WTC11 (cell line): ENCODE results near the gene PARP3. TPM values are rescaled to one million over a fixed set of nuclear protein-coding genes. Genes with fewer than 3 reads are reported as not detected.

Experiments
- ATAC-seq: fragments of 200-7000 bp; cut with Tn5 transposase; 2 replicates; pipeline ENCODE4 v1.10.0; 2021; ENCODE audit warnings: mild to moderate bottlenecking, moderate library complexity
- CTCF ChIA-PET: fragments of 300-600 bp; sonication (Branson Sonifier 250); formaldehyde crosslinking; loops from one replicate; lab custom pipeline; 2021; ENCODE audit warnings: antibody characterized with exemption; lab: Charles Lee
- POLR2A ChIA-PET: fragments of 350-600 bp; sonication (Branson Sonifier 250); formaldehyde crosslinking; loops from one replicate; lab custom pipeline; 2021; ENCODE audit warnings: antibody characterized with exemption; lab: Charles Lee
- DNase-seq: peaks from one replicate; pipeline ENCODE4 v3.0.0; 2021; ENCODE audit warnings: low spot score
- H3K27ac Mint-ChIP-seq: 2 replicates; pipeline ENCODE4 v1.8.0; 2021; ENCODE audit warnings: mixed read lengths
- H3K27me3 Mint-ChIP-seq: 2 replicates; pipeline ENCODE4 v1.8.0; 2021; ENCODE audit warnings: low read depth, mild to moderate bottlenecking, moderate library complexity, mixed read lengths
- H3K36me3 Mint-ChIP-seq: 2 replicates; pipeline ENCODE4 v1.8.0; 2021; ENCODE audit warnings: mixed read lengths
- H3K4me1 Mint-ChIP-seq: 2 replicates; pipeline ENCODE4 v1.8.0; 2022; ENCODE audit warnings: mixed read lengths
- H3K4me3 Mint-ChIP-seq: 2 replicates; pipeline ENCODE4 v1.8.0; 2021; ENCODE audit warnings: mild to moderate bottlenecking, moderate library complexity, mixed read lengths
- H3K9me3 Mint-ChIP-seq: 2 replicates; pipeline ENCODE4 v1.8.0; 2021; ENCODE audit warnings: mixed read lengths
- AR ChIP-seq: fragments of 250-450 bp; sonication (Bioruptor Pico); IDR thresholded peaks from 2 replicates; pipeline ENCODE4 v1.9.0; 2021; ENCODE audit warnings: mild to moderate bottlenecking
- ATF1 ChIP-seq: sonication (generic); formaldehyde crosslinking; IDR thresholded peaks from 2 replicates; pipeline ENCODE4 v1.8.1; 2023; ENCODE audit warnings: mild to moderate bottlenecking, moderate library complexity, missing genetic modification reagents
- ESRRA ChIP-seq: sonication (generic); formaldehyde crosslinking; IDR thresholded peaks from 2 replicates; pipeline ENCODE4 v1.8.1; 2022; ENCODE audit warnings: mild to moderate bottlenecking, missing genetic modification reagents, borderline replicate concordance
- GABPB1 ChIP-seq: sonication (generic); formaldehyde crosslinking; IDR thresholded peaks from 2 replicates; pipeline ENCODE4 v1.8.1; 2023; ENCODE audit warnings: mild to moderate bottlenecking, missing genetic modification reagents
- MXD4 ChIP-seq: fragments of 250-450 bp; sonication (Bioruptor Pico); IDR thresholded peaks from 2 replicates; pipeline ENCODE4 v1.8.0; 2021; ENCODE audit warnings: mild to moderate bottlenecking, moderate library complexity, borderline replicate concordance
- NR1H2 ChIP-seq: sonication (generic); formaldehyde crosslinking; IDR thresholded peaks from 2 replicates; pipeline ENCODE4 v1.9.0; 2021; ENCODE audit warnings: mild to moderate bottlenecking, moderate library complexity, missing genetic modification reagents
- SMAD4 ChIP-seq: sonication (generic); formaldehyde crosslinking; IDR thresholded peaks from 2 replicates; pipeline ENCODE4 v1.8.0; 2022; ENCODE audit warnings: mild to moderate bottlenecking, missing genetic modification reagents
- ZBTB21 ChIP-seq: sonication (generic); formaldehyde crosslinking; IDR thresholded peaks from 2 replicates; pipeline ENCODE4 v1.8.1; 2023; ENCODE audit warnings: mild to moderate bottlenecking, missing genetic modification reagents, borderline replicate concordance
- ZNF121 ChIP-seq: sonication (generic); formaldehyde crosslinking; IDR thresholded peaks from 2 replicates; pipeline ENCODE4 v1.8.0; 2023; ENCODE audit warnings: missing genetic modification reagents
- ZNF138 ChIP-seq: sonication (generic); formaldehyde crosslinking; conservative IDR thresholded peaks from 2 replicates; pipeline ENCODE4 v1.8.1; 2022; ENCODE audit warnings: mild to moderate bottlenecking, moderate library complexity, missing genetic modification reagents
- ZNF219 ChIP-seq: sonication (generic); formaldehyde crosslinking; IDR thresholded peaks from 2 replicates; pipeline ENCODE4 v1.8.0; 2023; ENCODE audit warnings: missing genetic modification reagents, mild to moderate bottlenecking, borderline replicate concordance
- ZNF425 ChIP-seq: fragments of 250-450 bp; sonication (Bioruptor Pico); conservative IDR thresholded peaks from 2 replicates; pipeline ENCODE4 v1.9.0; 2021; ENCODE audit warnings: mild to moderate bottlenecking
- total RNA-seq: library from RNA; stranded (reverse); gene quantifications from 3 replicates; pipeline ENCODE4 v1.2.3, GENCODE V29; 2021
- TF ChIP-seq, protein P1 (sequence below): sonication (generic); formaldehyde crosslinking; IDR thresholded peaks from 2 replicates; pipeline ENCODE4 v1.8.1; 2022; ENCODE audit warnings: mild to moderate bottlenecking, missing genetic modification reagents, moderate library complexity, borderline replicate concordance

The PARP3 gene
- total RNA-seq, 1 experiment from 2014 or later, result 2.9 TPM

DNA sequence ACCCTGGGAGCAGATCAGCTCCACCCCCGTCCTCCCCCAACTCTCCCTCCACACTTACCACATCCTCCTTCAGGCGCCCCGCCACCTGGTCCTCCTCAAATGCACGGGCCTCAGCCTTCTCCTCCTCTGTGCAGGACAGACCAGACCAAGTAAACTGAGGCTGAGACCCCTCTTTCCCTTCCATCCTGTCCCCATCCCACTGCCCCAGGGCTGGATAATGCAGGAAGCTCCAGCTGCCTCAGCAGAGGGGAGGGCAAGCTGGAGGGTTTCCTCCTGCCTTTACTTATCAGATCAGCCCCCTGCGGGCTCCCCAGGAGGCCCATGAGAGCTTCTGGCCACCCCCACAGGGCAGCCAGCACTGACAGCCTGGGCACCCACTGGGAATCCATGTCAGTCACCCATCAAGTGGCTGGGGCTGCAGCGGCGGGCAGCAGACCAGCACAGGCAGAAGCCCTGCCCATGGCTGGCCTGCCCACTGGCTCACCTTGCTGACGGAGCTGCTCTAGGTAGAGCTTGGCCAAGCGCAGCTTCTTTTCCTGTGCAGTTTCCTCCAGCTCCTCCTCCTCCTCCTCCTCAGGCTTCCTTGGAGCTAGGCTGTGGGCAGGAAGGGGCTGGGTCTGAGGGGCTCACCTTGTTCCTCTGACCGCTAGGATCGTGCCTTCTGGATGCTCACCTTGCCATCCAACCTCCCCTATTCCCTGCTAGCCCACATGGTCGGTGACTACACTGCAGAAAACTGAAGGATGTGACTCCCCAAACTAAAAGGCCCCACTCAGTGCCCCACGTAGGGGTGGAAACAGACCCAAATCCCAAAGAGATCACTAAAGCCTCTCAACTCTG, 4.3 kb upstream of the PARP3 start (continued):
- TF ChIP-seq SMAD4 (no peak), ATF1 (no peak)
- TF ChIP-seq, protein P1, sequence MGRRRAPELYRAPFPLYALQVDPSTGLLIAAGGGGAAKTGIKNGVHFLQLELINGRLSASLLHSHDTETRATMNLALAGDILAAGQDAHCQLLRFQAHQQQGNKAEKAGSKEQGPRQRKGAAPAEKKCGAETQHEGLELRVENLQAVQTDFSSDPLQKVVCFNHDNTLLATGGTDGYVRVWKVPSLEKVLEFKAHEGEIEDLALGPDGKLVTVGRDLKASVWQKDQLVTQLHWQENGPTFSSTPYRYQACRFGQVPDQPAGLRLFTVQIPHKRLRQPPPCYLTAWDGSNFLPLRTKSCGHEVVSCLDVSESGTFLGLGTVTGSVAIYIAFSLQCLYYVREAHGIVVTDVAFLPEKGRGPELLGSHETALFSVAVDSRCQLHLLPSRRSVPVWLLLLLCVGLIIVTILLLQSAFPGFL (CRISPR knock-in tag), result no peak
- TF ChIP-seq, all 79 proteins: peak for 0

DNA sequence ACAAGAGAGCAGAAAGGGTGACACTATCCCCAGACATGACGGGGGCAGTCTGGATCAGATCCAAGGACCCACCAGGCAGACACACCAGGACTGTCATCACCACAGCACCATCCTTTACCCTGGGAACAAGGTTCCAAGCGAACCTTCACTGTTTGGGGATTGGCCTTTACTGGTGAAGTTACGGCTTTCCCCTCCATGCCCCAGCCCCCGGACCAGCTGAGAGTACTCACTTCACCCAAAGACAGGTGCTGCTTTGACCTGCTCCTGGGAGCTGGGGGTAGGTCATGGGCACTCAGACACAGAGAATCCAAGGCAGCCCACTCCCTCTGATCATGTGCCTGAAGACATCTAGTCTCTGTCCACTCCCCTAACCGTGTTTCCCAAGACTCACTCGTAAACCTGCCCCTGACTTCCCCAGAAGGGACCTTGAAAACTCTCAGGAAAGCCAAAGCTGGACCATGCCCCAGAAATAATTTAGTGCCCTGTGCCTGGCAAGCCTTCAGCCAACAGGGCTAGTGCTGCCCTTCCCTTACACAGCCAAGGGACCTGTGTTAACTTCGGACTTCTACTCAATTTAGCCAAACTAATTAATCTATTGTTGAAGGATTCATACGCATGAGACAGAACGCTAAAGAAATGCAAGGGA, 3.3 kb upstream of the PARP3 start:
- POLR2A ChIA-PET, result interaction anchor here (0.6 kb wide), 1 partner anchor 1274 kb away, joined by 3 read pairs; no protein-coding TSS in a partner anchor

More for the DNA sequence above, 3.3 kb upstream of the PARP3 start:
- H3K4me3 Mint-ChIP-seq, result no peak overlapping the region
- no peaks in the 10 kb centered on the region; the same call in 1 of the 2 replicates for H3K27me3 Mint-ChIP-seq
- no peak for TF ChIP-seq NR1H2
- TF ChIP-seq ZNF121 (CRISPR knock-in tag), result no peak
- no peak for TF ChIP-seq ZNF219 (CRISPR knock-in tag)
- no peak for TF ChIP-seq AR
- no peak for TF ChIP-seq ZNF138 (CRISPR knock-in tag)
- no peak for TF ChIP-seq GABPB1
- no peak for TF ChIP-seq ZBTB21 (CRISPR knock-in tag)
- TF ChIP-seq MXD4 (CRISPR knock-in tag), result no peak
- no peak for TF ChIP-seq ESRRA (CRISPR knock-in tag)
- TF ChIP-seq ZNF425 (CRISPR knock-in tag), result no peak
- TF ChIP-seq, all 79 proteins: peak for 0
- DNase-seq (no peak), ATAC-seq (no peak)
- Mint-ChIP-seq H3K9me3 (no peaks in the 10 kb centered on the region), H3K36me3 (peaks cover 51% of the 10 kb centered on the region), H3K27ac (no peak overlapping the region), H3K4me1 (peaks cover 17% of the 10 kb centered on the region)
- CTCF ChIA-PET, result no interaction called here
